DMS79 (cell line): ENCODE results near the gene PTEN.
A peak's percentile ranks its signal among the peaks of the same experiment; 100 is the strongest.

Experiments
- DNase-seq: peaks from one replicate; lab custom pipeline; 2025; lab: John Stamatoyannopoulos, UW

Gene PTEN

GRCh38 chr10:87921931-87922688, 58.7 kb downstream of the PTEN start:
- no peak for DNase-seq

DNA sequence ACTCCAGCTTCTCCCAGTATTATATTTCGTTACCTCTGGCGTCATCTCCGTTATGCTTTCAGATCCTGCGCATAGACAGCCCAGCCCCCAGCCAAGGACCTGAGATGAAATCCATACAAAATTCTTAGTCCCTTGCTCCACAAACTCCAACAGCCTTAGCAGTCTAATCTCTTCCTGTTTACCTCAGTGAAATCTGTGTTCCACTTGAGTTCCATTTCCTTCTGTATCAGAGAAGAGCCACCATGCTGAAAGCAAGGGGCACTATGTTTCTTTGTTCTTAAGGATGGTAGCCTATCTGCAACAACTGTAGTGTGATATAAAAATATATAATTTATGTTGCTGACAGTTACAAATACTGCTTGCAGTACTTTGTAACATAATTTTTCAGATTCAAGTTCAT, 59.8 kb downstream of the PTEN start:
- DNase-seq, result no peak

- DNase-seq, result peak; percentile 60
Observed at GRCh38 chr10:87925570-87925969, 62.1 kb downstream of the PTEN start.

DNA sequence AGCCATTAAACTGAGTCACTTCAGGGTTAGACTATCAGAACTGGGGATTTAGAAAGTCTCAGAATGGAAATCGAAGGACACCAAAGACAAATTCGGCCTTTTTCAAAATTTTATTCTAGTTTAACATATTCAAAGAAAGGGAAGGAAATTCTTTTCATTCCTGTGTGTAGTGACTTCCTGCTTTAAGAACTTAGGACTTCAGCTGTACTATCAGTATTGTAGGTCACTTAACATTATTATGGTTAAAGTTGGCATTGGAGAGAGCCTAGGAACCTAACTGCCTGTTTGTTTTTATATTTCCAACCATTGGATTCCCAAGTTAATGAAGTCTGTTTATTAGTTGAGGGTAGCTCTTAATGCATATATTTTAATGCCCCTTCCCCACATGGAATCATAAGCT, 63.7 kb downstream of the PTEN start:
- no peak for DNase-seq

DNA sequence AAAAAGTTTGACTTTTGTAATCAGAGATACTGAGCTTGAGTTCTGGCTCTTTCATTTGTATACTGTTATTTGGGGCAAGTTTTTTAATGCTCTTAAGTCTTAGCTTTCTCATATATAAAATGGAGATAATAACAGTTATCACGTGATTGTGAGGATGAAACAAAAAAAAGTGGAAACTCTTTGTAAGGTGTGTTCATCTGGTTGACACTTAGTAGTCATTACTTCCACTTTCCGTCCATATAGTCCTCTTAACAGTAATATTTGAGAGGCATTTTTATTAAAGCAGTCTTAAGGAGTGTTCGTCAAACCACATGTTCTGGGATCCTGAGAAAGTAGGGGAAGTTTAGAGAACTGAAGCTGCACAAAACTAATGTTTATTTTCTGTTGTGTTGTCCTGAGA, 65.6 kb downstream of the PTEN start:
- DNase-seq, result no peak

GRCh38 chr10:87930141-87930540, 66.7 kb downstream of the PTEN start:
- DNase-seq, result no peak

DNA sequence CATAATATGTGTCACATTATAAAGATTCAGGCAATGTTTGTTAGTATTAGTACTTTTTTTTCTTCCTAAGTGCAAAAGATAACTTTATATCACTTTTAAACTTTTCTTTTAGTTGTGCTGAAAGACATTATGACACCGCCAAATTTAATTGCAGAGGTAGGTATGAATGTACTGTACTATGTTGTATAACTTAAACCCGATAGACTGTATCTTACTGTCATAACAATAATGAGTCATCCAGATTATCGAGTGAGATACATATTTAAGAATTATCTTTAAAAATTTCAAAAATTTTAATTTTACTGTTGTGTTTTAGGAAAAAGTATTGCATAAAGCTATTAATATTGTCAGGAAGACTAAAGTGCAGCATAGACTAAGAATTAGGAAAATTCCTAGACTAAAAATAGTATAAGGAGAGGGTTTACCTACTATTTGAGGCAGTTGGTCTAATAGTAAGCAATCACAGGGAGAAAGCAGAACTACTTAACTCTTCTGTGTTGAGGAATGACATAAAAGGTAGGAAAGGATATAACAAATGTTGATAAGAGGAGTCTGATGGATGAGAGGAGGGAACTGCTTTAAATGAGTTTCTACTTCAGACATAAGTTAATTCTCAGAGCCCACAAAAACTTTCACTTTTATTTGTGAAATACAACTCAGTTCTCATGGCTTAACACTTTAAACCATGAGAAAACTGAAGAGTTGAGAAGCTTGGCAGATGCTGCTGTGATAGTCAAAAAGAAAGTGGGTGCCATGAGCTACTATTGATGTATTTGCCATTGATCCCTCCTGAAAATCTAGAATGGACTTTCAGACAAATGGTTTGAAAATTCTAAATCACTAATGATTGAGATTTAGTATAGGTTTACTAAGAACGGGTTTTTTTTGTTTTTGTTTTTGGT, 67.8 kb downstream of the PTEN start:
- no peak for DNase-seq

DNA sequence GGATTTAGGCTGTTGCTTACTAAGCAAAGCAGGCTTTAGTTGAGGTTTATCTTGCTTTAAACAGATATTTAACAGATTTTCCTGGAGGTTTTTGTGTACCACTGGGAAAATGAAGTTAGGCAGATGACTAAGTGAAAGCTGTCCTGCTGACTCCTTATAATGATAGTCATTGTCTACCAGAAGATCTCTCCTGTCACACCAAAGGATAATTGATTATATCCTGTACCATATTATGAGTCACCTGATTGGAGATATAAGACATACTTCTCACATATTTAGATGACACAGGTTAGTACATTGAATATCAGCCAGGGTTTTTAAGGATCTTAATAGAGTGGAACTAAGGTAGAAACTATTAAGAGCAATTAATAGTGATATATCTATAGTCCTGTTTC, 68.4 kb downstream of the PTEN start:
- DNase-seq, result no peak

DNA sequence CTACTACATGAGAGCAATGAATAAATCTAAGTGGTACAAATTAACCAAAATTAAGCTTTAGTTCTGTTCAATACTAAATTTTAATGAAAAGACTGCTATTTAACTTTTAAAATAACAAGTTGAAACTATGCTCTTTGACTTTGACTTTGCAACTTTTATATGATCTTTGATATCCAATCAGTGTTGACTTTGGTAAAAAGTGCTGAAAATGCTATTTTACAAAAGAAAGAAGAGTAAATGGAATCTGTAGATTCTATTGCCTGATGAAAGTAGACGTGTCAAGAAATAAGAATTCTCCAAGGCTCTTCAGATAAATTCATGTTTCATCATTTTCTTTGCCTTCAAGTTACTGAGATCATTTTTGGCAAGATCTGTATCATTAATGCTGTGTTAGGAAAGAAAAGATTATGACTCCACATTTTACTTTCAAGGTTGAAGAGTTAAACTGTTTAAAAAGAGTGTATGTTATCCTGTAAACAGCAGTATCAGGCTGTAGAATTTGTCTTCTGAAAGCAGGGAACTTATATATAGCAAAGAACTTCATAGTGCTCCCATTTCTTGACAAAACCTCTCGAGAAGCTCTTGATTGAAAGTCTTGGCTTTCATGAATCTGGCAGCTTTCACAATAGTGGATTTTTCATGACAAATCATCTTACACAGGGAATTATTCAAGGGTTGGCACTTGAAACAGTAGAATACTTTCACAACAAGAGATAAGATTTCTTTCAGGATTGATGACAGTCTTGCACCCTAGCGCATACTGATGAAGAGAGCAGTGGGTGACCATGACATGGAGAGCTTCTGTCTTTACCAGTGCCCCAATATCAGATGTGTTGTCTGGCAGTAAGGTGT, 72.1 kb downstream of the PTEN start:
- no peak for DNase-seq

- DNase-seq, result no peak
Observed at GRCh38 chr10:87940210-87940609, 76.8 kb downstream of the PTEN start.

- DNase-seq, result no peak
Observed at GRCh38 chr10:87942884-87943527, 79.6 kb downstream of the PTEN start.

GRCh38 chr10:87945984-87946383, 82.6 kb downstream of the PTEN start:
- DNase-seq, result no peak

DNA sequence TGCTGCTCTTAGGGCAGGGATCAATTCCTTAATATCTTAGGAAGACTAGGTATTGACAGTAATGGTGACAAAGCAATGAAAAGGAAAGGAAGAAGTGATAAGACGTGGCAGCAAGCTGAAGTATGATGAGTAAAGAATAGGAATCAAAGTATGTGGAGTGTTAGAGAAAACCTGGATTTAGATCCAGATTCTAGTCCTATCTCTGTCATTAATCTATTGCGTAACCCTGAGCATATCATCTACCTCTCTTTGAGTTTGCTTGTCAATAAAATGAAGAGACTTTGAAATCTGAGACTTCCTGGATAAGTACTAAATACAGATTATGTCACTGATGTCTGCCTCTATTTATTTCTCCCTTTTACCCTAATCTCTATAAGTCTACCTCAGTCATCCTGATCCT, 89.2 kb downstream of the PTEN start:
- DNase-seq, result no peak

- no peak for DNase-seq
Observed at GRCh38 chr10:87956055-87956454, 92.6 kb downstream of the PTEN start.

DNA sequence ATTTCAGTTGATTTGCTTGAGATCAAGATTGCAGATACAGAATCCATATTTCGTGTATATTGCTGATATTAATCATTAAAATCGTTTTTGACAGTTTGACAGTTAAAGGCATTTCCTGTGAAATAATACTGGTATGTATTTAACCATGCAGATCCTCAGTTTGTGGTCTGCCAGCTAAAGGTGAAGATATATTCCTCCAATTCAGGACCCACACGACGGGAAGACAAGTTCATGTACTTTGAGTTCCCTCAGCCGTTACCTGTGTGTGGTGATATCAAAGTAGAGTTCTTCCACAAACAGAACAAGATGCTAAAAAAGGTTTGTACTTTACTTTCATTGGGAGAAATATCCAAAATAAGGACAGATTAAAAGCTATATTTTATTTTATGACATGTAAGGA, 94.3 kb downstream of the PTEN start:
- DNase-seq, result no peak

DNA sequence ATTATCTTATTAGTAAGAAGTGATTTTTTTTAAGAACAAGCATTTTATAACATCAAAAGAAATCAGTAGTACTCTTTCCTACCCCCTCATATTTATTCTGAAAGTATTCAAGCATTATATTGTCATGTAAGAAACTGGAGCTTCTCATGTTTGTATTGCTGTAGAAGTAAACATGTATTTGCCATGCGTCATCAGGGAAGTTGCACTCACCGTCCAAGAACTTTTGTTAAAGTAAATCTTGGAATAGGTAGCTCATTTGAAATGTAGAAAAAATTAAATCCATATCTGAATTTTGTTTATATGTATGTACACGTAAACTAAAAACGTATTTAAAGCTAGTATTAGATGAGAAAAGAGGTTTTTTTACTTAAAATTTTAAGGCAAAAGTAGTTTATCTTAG, 96.8 kb downstream of the PTEN start:
- DNase-seq, result no peak

DNA sequence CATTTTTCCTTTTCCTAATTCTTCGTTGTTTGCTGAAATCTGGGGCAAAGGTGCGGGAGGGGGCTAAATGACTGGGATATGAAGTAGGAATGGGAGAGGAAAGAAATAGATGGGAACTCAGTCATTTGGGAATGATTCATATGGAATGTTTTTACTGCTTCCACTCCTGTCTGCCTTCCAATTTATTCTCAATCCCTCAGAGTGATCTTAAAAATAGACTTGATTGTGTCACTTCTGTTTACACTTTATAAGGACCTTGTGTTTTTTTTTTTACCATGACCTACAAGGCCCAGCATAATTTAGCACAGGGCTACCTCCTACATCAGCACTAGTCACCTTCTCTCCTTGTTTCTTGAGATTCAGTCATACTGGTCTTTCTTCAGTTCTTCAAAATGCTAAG, 97.9 kb downstream of the PTEN start:
- no peak for DNase-seq

DNA sequence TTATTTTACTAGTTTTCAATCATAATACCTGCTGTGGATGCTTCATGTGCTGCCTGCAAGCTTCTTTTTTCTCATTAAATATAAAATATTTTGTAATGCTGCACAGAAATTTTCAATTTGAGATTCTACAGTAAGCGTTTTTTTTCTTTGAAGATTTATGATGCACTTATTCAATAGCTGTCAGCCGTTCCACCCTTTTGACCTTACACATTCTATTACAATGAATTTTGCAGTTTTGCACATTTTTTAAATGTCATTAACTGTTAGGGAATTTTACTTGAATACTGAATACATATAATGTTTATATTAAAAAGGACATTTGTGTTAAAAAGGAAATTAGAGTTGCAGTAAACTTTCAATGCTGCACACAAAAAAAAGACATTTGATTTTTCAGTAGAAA, 103.0 kb downstream of the PTEN start:
- DNase-seq, result no peak

GRCh38 chr10:87973635-87974034, 110.2 kb downstream of the PTEN start:
- no peak for DNase-seq

- no peak for DNase-seq
Observed at GRCh38 chr10:87974130-87974529, 110.7 kb downstream of the PTEN start.

GRCh38 chr10:87974769-87975168, 111.3 kb downstream of the PTEN start:
- no peak for DNase-seq
